Stimulated activated CD4-positive, alpha-beta T cell treated with anti-CD3 and anti-CD28 coated beads, Interleukin-2, amount 100 ng/mL, for 24 hours (primary cell): ENCODE results near the gene FOXD4L4.
"Not testable (repeated sequence)": the region's sequence is repeated elsewhere in the genome, so short reads cannot be mapped to it uniquely, and the experiment has no call there.

Experiments used
- DNase-seq, 2 donors: peaks; one replicate each; pipeline ENCODE4 v3.0.0-alpha.2; 2020

FOXD4L4 gene

GRCh38 chr9:65737096-65737564, at the start of gene FOXD4L4:
Gene FOXD4L4, plus strand, starts transcription at chr9:65737146. Its CDS starts 0 bp downstream, at chr9:65737146.
- peak in 1 of 2 donors; percentile 2 for DNase-seq

- not testable (repeated sequence) for DNase-seq
These were observed 33.4 kb upstream of the FOXD4L4 start for GRCh38 chr9:65703550-65703949.

DNA sequence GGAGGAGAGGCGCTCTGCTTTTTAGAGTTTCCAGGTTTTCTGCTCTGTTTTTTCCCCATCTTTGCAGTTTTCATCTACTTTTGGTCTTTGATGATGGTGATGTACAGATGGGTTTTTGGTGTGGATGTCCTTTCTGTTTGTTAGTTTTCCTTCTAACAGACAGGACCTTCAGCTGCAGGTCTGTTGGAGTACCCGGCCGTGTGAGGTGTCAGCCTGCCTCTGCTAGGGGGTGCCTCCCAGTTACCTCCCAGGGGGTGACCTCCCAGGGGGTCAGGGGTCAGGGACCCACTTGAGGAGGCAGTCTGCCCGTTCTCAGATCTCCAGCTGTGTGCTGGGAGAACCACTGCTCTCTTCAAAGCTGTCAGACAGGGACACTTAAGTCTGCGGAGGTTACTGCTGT, 22.5 kb upstream of the FOXD4L4 start:
- not testable (repeated sequence) for DNase-seq

DNA sequence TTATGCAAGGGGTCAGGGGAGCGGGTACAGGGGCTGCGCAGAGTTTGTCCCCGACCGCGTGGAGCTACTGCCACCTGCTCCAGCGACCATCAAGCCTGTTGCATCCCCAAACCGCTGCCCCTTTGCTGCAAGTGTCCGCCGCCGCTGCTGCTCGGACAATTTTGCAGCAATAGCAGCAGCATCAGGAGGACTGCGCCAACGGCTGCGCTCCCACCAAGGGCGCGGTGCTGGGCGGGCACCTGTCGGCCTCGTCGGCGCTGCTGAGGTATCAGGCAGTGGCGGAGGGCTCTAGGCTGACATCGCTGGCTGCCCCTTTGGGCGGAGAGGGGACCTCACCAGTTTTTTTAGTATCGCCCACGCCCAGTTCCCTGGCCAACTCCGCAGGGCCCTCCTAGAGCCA, 1.2 kb downstream of the FOXD4L4 start:
- DNase-seq, result not testable (repeated sequence)
